HG02885 (cell line): Measurements from ENCODE around the gene MOB3B.
"Not testable (repeated sequence)": the region's sequence is repeated elsewhere in the genome, so short reads cannot be mapped to it uniquely, and the experiment has no call there.

Source experiments
- ATAC-seq: cut with Tn5 transposase; IDR thresholded peaks from one replicate; pipeline ENCODE4 v1.9.1; 2021; ENCODE audit warnings: mild to moderate bottlenecking; ENCODE audit not compliant: unreplicated experiment, poor library complexity

The MOB3B gene

DNA sequence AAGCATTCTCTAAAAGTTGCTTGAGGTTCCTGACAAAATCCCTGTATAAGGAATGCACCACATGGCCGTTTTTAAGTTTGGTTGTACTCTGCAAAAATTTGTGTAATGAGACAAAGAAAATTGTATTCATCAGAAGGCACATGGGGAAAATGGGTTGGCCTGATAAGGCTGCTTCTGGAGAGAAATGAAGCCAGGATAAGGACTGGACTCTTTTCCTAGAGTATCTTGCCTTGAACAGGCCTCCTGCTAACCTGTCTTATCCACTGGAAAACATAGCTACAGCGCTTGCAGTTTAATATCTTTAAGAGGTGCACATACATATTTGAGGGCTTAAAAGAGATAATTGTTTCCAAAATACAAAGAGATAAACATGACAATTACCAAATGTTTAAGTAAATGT is 46.9 kb downstream of the MOB3B start:
- no peak for ATAC-seq

DNA sequence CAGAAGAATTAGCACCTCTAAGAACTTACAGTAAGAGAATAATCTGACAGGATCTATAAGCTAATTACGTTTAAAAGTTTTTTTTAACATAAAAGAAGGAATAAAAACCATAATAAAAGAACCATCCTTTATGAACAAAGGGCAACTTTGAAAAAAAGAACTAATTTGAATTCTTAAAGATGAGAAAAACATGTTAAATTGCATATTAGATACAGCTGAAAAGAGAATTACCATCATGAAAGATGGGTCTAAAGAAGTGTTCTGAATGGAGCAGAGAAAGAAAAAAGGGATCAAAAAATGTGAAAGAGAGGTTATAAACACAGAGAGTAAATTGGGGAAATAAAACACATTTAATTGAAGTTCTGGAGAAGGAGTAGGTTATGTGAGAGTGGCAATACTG is 51.3 kb downstream of the MOB3B start:
- no peak for ATAC-seq

DNA sequence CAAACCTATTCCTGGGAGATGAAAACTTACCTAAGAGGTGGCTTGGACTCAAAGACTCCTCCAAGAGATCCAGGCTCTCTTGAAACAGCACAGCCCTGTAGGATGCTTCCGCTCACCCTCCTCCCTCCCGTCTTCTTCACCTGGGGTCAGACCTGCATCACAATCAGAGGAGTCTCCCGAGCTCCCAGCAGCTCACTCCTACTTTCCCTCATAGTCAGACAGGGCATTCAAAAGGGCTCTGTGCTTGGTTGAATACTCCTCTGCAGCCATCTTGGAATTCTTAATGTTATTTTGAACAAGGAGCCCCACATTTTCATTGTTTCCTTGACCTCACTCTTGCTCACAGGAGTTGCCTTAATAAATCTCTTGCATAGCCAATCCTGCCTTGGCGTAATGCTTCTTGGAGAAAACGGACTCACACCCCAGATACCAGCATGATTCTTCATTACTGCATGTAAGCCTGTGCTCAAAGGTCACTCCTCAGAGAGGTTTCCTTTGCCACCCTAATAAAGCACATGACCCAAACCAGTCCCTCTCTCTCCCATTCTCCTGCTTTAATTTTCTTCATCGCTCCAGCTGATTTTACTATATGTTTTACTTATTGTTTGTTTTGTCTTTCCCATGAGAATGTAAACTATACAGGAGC is 52.6 kb downstream of the MOB3B start:
- ATAC-seq, result no peak

DNA sequence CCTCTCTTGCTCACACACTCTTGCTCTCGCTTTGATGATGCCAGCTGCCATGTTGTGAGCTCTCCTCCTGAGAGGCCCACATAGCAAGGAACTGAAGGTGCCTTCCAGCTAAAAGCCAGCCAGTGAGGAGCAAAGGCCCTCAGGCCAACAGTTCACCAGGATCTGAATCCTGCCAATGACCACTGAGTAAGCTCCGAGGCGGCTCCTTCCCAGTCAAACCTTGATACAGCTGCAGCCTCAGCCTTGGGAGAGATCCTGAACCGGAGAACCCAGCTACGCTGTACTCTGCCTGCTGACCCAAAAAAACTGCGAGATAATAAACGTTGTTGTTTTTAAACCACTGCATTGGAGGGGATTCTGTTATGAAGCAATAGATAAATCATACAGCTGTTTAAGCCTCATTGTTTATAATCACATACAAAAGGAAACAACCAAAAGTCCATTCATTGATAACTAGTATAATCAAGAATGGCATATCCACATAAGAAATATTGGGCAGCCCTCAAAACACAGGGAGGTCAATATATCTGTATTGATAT is 54.5 kb downstream of the MOB3B start:
- no peak for ATAC-seq

DNA sequence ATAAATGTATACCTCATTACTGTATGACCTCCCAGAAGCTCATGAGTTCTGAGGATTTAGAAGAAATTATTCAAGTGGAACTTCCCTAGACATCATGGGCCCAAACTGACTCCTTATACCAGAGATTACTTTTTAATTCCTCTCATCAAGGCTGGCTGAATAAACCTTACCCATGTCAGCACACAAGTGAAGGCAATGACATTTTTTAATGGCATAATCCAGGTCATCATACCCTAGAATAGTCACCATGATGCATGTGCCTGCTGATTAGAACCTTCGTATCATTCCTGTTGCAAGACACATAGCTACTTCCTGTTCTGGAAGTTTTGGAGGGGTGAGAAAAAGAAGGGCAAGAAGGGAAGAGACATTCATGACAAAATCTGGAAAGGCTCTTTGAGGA is 55.3 kb downstream of the MOB3B start:
- no peak for ATAC-seq

DNA sequence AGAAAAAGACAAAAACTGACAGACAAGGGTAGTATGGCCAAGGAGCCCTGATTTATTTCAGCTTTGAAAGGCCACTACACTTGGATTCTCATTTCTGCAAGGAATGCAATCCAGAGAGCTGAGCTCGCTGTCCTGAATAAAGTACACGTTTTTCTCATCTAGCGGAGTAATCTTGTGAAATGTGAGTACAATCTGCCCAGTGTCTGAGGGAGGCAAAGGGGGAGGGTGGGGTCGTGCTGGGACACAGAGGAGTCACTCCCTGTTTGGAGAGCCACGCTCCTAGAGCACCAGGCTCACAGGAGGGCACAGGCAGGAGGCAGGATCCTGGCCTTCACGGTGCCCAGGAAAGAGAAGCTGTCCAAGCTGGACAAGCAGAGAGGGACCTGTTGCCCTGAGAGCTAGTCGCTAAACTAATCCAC is 56.5 kb downstream of the MOB3B start:
- ATAC-seq, result no peak

DNA sequence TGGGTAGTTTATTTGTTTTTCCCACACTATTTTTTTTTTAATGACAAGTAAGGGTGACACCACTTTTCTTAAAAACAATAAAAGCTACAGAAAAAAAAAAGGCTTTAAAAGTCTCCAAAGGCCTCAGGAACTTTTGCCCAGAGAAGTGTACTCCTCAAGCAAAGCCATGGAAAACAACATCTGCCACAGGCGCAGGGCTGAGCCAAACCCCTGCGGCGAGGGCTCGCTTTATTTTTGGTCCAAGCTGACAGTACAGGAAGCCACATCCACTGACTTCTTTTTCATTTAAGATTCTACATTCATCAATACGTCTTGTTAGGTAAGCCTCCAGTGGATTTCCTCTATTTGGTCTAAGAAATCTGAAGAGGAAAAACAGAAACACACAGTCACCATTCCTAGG is 57.4 kb downstream of the MOB3B start:
- no peak for ATAC-seq

DNA sequence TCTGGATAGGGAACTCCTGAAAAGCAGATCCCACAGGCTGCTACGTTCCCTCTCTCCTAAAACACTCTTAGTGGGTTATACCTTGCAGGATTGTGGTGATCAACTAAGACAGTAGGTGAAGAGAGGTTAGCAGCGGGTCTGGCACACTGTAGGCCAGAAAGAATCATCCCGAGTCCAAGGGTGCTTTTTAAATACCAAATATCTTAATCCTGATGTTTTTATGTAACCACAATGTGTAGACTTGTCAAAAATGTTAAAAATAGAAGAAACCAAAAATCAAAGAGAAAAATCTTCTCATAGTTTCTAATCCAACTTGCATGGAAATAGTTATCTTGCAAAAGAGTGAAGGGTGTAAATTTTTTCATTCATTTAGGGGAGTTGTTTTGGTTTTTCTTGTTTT is 57.8 kb downstream of the MOB3B start:
- ATAC-seq, result no peak

DNA sequence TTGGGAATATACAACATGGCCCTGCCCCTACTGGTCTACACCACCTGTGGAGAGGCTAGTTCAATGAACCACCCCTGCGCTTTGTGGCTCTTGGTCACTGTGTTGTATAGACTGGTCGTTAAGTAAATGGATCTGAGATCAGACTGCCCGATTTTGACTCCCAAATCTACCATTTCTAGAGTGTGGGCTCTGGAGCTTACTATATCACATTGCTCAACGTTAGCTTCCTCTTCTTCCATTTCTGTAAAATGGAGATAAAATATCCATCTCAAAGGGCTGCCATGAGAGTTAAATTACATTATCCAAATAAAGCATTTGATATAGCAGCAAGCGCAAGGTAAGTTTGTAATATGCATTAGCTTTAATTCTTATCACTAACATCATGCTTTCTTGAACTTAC is 58.2 kb downstream of the MOB3B start:
- no peak for ATAC-seq

DNA sequence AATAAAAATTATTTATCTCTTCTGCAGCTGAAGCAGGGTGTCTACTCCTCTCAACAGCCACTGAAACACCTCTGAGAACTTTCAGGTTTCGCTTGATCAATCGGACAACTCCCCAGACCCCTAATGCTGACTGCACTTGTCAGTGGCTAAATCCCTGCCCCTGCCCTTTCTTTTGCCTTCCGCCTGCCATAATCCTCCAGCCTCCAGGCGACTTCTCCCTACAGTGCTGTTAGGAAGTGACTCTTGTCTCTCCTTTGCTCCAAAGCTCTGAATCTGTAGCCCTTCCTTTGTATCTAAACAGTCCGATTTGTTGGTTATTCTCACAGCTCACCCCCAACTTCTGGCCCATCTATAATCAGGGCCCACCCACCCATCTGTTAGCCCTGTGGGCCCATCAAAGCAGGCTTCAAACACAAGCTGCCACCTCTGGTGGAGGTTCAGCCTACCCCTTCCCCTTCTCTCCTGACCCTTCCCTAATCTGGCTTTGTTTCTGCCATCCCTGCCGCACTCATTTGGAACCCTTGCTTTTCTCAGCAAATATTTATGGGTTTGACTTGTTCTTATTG is 59.2 kb downstream of the MOB3B start:
- no peak for ATAC-seq

DNA sequence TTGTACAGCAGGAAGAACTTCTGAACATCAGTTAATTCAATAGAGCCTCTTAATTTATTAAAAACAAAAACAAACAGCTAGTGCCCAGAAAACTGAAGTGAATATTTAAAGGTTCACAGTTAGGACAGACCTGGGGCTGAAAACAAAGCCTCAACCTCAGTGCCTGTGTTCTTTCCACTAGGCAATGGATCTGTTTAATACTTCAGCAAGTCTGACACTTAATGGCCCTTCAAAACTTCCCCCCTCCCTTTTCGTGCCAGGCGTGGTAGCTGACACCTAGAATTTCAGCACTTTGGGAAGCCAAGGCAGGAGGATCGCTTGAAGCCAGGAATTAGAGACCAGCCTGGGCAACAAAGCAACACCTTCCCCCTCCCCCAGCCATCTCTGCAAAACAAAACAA is 60.1 kb downstream of the MOB3B start:
- ATAC-seq, result no peak

DNA sequence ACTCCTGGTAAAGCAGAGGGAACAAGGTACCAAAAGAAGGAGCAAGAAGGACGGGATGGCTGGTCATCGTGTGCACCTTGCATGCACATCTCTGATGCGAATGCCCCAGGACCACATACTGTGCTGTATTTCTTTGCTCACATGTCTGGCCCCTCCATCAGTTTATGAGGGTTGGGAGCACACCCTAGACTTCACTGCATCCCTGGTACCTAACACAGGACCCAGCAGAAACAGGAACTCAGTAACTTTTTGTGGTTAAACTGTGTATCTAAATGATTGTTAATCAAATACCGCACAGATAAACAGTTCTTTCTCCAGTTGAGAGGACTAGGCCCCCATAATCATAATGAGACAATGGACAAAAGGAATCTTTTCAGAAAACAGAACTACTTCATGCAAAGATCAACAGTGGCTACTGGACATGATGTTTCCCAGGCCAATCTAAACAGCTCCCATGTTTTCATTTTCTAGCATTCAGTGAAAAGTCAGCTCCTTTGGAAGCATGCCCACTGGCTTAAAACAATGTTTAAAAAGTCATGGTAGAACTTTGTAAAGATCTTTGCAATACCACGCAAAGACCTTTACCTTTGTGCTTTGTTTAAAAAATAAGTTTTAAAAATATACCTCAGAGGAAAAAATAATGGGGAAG is 61.0 kb downstream of the MOB3B start:
- peak; percentile 69 for ATAC-seq

DNA sequence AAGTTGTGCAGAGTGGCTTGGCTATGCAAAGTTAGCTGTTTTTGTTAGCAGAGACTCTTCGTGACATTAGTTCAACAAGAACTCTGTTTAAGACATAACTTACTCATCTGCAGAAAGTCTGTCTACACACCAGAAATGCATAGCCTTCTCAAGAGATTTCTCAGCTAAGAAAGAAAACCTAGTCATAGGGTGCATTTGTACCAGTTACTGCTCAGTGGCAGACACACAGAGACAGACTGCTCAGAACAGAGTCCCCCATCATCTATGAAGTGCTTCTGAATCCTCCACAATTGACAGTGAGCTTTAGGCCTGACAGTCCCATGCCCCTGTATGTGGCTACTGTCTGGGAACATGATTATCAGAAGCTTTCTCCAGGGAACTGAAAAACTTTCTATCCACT is 61.6 kb downstream of the MOB3B start:
- ATAC-seq, result peak; percentile 37

DNA sequence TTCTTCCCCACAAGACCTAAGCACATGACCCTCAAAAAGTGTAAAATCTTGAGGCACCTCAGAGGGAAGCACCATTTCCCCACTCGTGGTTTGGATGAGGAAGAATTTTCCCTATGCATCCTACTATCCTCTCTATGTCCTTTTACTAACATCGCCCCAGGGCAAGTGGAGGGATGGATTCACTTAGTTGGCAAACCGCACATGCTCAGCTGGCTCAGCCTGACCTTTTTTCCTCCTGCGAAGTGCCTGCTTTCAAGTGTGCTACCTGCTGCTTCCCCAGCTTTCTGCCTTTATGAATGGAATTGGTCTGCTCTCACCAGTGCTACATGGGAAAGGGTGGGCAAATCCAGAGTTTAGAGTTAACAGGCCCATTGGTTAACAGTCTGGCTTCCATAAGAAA is 62.1 kb downstream of the MOB3B start:
- no peak for ATAC-seq

DNA sequence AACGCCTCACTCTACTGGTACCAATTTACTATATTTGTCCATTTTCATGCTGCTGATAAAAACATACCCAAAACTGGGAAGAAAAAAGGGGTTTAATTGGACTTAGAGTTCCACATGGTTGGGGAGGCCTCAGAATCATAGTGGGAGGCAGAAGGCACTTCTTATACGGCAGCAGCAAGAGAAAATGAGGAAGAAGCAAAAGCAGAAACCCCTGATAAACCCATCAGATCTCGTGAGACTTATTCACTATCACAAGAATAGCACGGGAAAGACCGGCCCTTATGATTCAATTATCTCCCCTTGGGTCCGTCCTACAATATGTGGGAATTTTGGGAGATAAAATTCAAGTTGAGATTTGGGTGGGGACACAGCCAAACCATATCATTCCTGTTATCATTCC is 63.1 kb downstream of the MOB3B start:
- ATAC-seq, result not testable (repeated sequence)

DNA sequence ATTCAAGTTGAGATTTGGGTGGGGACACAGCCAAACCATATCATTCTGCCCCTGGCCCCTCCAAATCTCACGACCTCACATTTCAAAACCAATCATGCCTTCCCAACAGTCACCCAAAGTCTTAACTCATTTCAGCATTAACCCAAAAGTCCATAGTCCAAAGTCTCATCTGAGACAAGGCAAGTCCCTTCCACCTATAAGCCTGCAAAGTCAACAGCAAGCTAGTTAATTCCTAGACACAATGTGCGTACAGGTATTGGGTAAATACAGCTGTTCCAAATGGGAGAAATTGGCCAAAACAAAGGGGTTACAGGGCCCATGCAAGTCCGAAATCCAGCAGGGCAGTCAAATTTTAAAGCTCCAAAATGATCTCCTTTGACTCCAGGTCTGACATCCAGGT is 64.7 kb downstream of the MOB3B start:
- ATAC-seq, result not testable (repeated sequence)

DNA sequence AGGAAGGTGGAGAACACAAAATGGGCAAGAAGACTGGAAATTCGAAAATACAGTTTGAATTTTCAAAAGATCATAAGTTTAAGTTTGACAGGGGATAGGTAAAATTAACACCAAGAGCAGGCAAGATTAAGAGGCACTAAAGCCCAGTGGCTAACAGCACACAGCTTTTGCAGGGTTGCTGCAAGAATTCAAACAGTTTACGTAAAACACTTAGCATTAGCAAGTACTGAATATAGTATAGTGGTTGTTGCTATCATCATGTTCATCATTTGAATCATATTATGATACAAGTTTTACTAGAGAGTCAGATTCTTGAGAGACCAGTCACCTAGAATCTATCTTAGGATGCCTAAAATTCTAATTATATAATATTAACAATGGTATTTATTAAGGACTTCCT is 66.8 kb downstream of the MOB3B start:
- ATAC-seq, result no peak

DNA sequence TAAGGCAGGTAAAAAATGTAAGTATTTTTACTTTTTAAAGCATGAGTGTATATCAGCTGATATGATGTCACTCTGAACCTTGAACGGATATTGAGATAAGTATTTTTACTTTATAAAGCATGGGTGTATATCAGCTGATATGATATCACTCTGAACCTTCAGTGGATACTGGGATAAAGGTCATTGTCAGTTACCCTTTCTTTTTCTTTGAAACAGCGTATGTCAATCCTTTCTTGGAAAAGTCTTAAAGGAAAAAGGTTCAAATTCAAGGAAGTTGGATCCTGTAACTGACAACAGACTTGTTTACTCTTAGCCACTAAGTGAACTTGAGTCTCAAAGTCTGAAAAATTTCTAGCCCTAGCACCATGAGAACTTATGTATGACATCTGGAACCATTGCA is 67.2 kb downstream of the MOB3B start:
- no peak for ATAC-seq

DNA sequence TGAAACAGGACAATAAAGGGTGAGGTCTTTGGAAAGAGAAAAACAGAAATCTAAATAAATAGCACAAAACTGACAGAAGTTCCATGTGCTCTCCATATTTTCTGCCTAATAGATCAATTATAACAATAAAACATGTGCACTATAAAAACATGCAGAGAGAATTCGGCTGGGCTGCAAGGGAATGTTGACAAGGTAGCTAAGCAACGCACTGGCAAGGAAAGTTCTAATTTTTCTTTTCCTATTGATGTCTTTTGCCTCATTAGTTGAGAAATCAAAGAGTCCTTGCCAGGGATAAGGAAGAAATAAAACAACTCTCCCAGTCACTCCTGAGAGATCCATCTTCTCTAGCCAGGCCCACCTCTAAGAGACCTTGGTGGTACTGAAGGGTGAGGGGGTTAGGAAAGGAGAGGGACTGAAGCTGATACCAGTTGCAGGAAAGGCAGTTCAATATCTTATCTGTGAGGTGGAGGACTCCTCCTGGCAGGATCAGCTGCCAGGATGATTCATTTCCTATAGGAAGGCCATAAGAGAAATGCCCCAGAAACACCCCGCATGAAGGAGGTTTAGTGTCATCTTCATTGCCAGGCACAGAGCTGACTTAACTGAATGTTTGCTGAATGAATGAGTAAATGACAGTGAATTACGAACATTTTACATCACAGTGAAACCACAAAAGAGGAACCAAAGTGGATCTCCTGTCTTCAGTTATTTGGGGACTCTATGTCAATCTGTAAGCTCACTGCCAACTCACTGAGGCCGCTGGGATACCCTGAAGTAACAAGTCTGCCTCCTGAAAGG is 69.2 kb downstream of the MOB3B start:
- ATAC-seq, result peak; percentile 98

DNA sequence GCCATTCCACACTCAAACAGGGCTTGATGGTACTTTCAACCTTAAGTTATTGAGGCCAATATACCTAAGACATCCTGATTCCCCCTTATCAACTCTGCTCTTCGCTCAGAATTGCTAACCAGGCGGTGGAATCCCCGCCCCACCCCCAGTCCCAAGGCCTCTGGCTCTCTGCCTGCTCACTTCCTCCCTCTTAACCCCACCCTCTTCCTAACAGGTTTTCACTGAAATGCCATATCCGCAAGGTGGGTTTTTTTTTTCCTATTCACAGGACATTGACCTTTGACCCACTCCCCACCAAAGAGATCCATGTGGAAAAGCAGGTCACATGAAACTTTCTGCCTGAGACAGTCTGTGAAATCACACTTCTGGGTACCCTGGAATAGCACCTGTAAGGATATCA is 72.2 kb downstream of the MOB3B start:
- no peak for ATAC-seq
